ENCODE measurements around the gene SPATA21.
"Not testable (repeated sequence)": the region's sequence is repeated elsewhere in the genome, so short reads cannot be mapped to it uniquely, and the experiment has no call there.

SPATA21 gene

DNA sequence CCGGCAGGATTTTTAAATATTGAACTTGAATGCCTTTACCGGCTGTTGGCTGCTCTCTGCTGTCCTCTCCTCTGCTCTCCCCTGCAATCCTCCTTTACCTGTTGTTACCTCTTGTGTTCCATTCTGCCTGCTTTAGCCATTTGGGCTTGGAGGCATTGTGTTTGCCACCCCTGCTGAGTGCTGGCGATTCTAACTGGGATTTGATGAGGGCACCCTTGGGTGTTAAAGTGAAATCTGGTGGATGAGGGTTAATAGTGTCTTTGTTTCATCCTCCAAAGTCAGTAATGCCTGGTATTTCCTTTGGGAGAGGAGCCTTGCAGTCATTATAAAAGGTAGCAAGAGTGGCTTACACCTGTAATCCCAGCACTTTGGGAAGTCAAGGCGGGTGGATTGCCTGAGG is 60.3 kb downstream of the SPATA21 start:
- DNase-seq = no peak

- DNase-seq = no peak
These were observed 61.5 kb downstream of the SPATA21 start for GRCh38 chr1:16375521-16376340.

GRCh38 chr1:16374266-16374665 is 63.0 kb downstream of the SPATA21 start:
- DNase-seq = no peak

DNA sequence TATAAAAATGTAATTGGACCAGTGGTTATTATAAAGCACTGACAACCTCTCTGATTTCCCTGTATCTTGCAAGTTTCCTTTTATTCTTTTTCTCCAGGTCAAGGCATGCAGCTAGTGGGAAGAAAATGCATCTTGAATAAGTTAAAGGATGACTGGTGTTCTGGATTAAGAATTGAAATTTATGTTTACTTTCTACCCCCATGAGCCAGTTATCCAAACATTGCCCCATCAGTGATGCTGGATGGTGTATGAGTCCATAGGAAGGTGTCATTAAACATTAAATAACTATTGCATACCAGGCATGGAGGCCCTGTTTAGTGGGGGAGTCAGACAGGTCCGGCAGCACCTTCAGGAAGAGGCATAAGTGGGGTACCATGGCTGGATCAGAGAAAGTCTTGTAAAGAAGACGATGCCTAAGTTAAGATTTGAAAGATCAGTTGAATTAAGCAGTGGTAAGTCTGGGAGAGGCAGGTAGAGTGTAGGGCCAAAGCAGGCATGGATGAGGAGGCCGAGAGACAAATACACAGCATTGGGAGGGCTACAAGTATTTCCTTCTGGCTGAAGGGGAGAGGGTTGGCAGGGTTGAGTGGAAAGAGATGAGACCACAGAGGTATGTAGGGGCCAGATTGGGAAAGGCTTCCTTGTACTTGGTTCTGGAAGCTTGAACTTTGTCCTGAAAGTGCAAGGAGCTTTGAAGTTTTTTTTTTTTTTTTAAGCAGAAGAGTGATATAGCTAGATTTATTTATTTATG is 64.5 kb downstream of the SPATA21 start:
- no peak for DNase-seq

GRCh38 chr1:16371725-16372124 is 65.5 kb downstream of the SPATA21 start:
- DNase-seq = no peak

DNA sequence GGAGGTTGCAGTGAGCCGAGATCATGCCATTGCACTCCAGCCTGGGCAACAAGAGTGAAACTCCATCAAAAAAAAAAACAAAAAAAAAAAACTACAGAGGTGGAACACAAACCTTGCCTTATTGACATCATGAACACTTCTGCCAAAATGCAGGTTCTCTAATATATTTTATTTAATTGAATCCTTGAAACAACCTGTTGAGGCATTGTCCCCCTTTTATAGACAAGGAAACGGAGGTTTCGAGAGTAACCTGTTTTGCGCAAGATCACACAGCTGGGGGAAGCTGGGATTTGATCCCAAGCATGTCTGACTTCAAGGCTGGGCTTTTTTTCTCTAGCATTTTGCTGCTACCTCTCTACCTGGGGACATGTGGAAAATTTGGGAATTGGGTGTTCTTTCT is 67.4 kb downstream of the SPATA21 start:
- no peak for DNase-seq

DNA sequence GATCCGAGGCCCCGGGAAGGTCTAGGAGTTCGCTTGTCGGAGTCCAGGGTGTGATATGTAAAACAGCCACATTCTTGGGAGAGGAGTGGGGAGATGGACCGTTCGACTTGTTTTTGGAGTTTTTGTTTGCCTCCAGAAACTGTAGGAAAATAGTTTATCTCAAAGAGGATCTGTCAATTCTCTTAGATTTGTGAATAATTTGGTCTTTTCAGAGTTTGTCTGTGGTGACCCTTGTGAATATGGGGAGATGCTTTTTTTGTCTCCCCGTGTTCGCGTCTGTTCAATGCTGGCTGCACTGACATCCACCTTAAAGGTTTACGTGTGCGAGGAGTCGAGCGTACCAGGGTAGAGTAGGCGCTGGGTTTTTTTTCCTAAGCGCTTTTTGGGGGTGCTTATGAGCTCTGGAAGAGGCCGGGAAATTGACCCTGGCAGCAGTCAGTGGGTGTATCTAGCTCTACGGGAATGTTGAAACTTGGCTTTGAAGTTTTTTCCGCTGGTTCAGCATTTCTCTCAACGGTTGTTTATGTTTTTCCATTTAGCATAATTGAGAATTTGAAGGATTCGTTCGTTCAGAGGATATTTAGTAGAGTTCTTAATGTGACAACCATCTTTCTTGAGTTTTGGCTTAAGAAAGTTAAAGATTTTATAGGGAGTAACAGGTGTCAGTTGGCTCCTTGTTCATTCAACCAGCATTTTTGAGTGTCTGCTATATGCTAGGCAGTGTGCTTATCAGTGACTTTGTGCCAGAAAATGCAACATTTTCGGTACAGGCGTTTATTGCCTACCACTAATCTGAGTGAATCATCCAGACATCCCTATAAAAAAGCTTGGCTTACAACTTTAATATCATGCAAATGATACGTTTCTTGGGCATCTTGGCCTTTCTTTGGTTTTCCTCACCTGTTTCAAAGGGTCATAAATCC is 69.0 kb downstream of the SPATA21 start:
- no peak for DNase-seq

DNA sequence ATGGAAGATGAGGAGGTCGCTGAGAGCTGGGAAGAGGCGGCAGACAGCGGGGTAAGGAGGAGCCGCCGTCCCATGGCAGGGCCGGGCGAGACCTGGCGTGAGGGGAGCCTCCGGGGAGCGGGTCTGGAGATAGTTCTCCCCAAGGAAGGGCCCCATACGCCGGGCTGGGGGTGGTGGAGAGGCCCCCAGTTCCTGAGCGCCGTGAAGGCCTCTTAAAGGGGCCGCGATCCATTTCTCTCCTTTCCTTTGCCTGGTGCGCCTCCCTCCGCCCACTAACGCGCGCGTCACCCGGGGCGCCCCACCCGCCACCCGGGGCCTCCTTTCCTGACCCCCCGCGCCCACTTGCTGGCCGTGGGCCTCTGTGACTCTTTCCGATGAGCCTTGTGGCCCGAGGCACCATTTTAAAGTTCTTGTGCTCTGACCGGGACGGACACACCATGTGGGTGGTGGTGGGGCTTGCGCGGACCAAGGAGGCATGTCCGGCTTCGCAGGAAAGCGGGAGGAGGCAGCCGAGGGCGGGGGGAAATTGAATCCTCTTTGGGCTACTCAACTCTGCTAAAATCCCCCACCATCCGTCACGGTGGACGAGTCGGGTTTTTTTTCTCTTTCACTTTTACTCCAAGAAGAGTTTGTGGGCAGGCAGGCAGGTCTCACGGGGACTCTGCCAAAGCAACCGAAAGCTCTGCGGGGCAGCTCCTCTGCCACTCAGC is 69.8 kb downstream of the SPATA21 start:
- DNase-seq = peak; percentile 70

DNA sequence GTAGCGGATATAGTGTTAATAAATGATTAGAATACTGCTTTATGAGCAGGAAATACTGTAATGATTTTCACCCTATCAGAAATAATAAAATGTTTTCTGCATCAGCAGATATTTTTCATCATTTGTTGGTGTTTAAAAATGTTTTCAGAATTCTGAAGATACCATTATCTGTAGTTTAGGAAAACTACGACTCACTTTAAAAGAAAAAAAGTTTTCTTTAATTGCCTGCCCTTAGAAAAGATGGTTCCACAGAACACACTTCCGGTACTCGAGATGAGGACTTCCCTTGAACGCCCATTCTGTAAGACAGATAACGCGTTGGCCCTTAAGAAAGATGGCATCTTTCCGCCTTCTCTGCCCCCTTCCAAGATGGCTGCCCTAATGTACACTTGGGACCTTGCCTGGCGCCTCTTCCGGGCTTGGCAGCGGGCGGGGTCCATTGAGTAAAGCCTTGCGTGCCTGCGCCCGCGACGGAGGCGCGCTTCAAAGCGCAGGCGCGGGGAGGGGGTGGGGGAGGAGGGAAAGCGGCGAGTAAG is 70.4 kb downstream of the SPATA21 start, which contains the start of gene SZRD1:
Gene SZRD1 (plus strand): TSS at position 521 of the 536 bp plus-strand sequence. CDS start 16 bp downstream, outside the sequence.
- peak; percentile 89 for DNase-seq

GRCh38 chr1:16365146-16365498 is 72.1 kb downstream of the SPATA21 start:
- DNase-seq = not testable (repeated sequence)

DNA sequence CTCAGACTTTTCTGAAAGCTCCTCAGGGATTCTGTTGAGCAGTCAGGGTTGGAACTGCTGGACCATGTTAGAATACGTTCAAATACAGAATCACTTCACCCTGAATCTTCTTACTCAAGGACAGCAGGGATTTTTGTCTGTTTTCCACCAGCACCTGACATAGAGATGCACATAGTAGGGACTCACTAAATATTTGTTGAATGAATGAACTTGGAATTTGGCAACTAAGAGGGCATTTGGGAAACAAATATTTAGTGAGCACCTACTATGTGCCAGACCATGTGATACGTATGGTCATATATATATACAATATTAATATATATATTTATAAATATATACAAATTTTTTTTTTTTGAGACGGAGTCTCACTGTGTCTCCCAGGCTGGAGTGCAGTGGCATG is 80.4 kb downstream of the SPATA21 start:
- DNase-seq = no peak

DNA sequence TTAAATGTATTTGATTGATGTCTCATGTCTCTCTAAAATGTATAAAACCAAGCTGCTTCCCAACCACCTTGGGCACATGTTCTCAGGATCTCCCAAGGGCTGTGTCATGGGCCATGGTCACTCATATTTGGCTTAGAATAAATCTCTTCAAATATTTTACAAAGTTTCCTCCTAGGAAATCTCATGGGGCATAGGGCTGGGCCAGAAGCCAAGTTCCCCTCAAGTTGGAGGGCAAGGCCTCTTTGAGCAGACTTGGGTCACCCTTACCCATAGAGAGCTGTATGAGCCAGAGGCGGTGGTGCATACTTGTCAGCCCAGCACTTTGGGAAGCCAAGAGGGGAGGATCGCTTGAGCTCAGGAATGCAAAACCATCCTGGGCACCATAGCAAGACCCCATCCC is 82.6 kb downstream of the SPATA21 start:
- DNase-seq = no peak

GRCh38 chr1:16352842-16353535 is 84.2 kb downstream of the SPATA21 start:
- no peak for DNase-seq

- DNase-seq = peak; percentile 85
These were observed 85.0 kb downstream of the SPATA21 start, which contains the start of gene FBXO42 for GRCh38 chr1:16351994-16352841. Gene FBXO42 (minus strand): TSS chr1:16352480. CDS start chr1:16315418, 37,062 bp downstream.

GRCh38 chr1:16351456-16351993 is 85.7 kb downstream of the SPATA21 start:
- DNase-seq = no peak

- DNase-seq = no peak
These were observed 87.3 kb downstream of the SPATA21 start for GRCh38 chr1:16349847-16350406.
